ENCODE data around the gene CDH13. TPM values are rescaled to one million over a fixed set of nuclear protein-coding genes. Genes with fewer than 3 reads are reported as not detected.

Gene CDH13
- total RNA-seq, 1 donor from 2014 or later, result not detected

GRCh38 chr16:83473926-83474650 is 847.3 kb downstream of the CDH13 start:
- ChIA-PET POLR2A (no interaction called here), CTCF (no interaction called here)
- intact Hi-C loops (cut with micrococcal nuclease), result no loop called here
- H3K4me3 Mint-ChIP-seq, result no peak overlapping the region
- H3K27me3 Mint-ChIP-seq, result no peaks in the 10 kb centered on the region
- no peak for TF ChIP-seq CTCF (IDR thresholded peaks at IDR 0.05)
- no peak overlapping the region for H3K27ac Mint-ChIP-seq
- ATAC-seq (ENCODE audit: low read depth), result no peak
- no peaks in the 10 kb centered on the region for H3K36me3 Mint-ChIP-seq (ENCODE audit: low read depth)
- DNase-seq, result no peak
- no peaks in the 10 kb centered on the region for H3K4me1 Mint-ChIP-seq
- H3K9me3 Mint-ChIP-seq, result no peaks in the 10 kb centered on the region

- Mint-ChIP-seq H3K9me3 (no peaks in the 10 kb centered on the region), H3K4me1 (no peaks in the 10 kb centered on the region), H3K27ac (no peak overlapping the region), H3K36me3 (ENCODE audit: low read depth) (no peaks in the 10 kb centered on the region), H3K4me3 (no peak overlapping the region), H3K27me3 (no peaks in the 10 kb centered on the region)
- intact Hi-C loops (cut with micrococcal nuclease), result no loop called here
- TF ChIP-seq CTCF (IDR thresholded peaks at IDR 0.05), result no peak
- CTCF ChIA-PET, result interaction anchor here (1.0 kb wide), 1 partner anchor 30 kb away, joined by 4 read pairs; no protein-coding TSS in a partner anchor
- no peak for ATAC-seq (ENCODE audit: low read depth)
- no peak for DNase-seq
- POLR2A ChIA-PET, result no interaction called here
Observed at GRCh38 chr16:83475108-83475507, 848.3 kb downstream of the CDH13 start.

- POLR2A ChIA-PET, result no interaction called here
- CTCF ChIA-PET, result no interaction called here
- Mint-ChIP-seq H3K9me3 (no peaks in the 10 kb centered on the region), H3K27me3 (no peaks in the 10 kb centered on the region), H3K36me3 (ENCODE audit: low read depth) (no peaks in the 10 kb centered on the region), H3K4me1 (no peaks in the 10 kb centered on the region), H3K27ac (no peak overlapping the region), H3K4me3 (no peak overlapping the region)
- no peak for ATAC-seq (ENCODE audit: low read depth)
- DNase-seq, result no peak
- TF ChIP-seq CTCF (IDR thresholded peaks at IDR 0.05), result no peak
- intact Hi-C loops (cut with micrococcal nuclease), result no loop called here
Observed at GRCh38 chr16:83481589-83481988, 854.8 kb downstream of the CDH13 start.

- Mint-ChIP-seq H3K36me3 (ENCODE audit: low read depth) (no peaks in the 10 kb centered on the region), H3K9me3 (no peaks in the 10 kb centered on the region), H3K4me3 (no peak overlapping the region), H3K27me3 (no peaks in the 10 kb centered on the region), H3K4me1 (no peaks in the 10 kb centered on the region), H3K27ac (no peak overlapping the region)
- ChIA-PET CTCF (no interaction called here), POLR2A (no interaction called here)
- DNase-seq (no peak), ATAC-seq (ENCODE audit: low read depth) (no peak)
- intact Hi-C loops (cut with micrococcal nuclease), result no loop called here
- no peak for TF ChIP-seq CTCF (IDR thresholded peaks at IDR 0.05)
Observed at GRCh38 chr16:83482545-83483162, 855.9 kb downstream of the CDH13 start.

- Mint-ChIP-seq H3K4me1 (no peaks in the 10 kb centered on the region), H3K36me3 (ENCODE audit: low read depth) (no peaks in the 10 kb centered on the region), H3K27me3 (no peaks in the 10 kb centered on the region), H3K27ac (no peak overlapping the region), H3K9me3 (no peaks in the 10 kb centered on the region), H3K4me3 (no peak overlapping the region)
- intact Hi-C loops (cut with micrococcal nuclease), result no loop called here
- DNase-seq (no peak), ATAC-seq (ENCODE audit: low read depth) (no peak)
- no peak for TF ChIP-seq CTCF (IDR thresholded peaks at IDR 0.05)
- ChIA-PET POLR2A (no interaction called here), CTCF (no interaction called here)
Observed at GRCh38 chr16:83490073-83490472, 863.3 kb downstream of the CDH13 start.

All from activated B cell treated with CpG ODN at 0.5 μM for 24 hours (primary cell).